NK-92 (cell line): ENCODE measurements around the gene SLC16A3.
"Not testable (repeated sequence)": the region's sequence is repeated elsewhere in the genome, so short reads cannot be mapped to it uniquely, and the experiment has no call there.

Experiments
- DNase-seq: peaks from one replicate; lab custom pipeline; 2025; ENCODE audit not compliant: unreplicated experiment; lab: John Stamatoyannopoulos, UW

Gene SLC16A3

DNA sequence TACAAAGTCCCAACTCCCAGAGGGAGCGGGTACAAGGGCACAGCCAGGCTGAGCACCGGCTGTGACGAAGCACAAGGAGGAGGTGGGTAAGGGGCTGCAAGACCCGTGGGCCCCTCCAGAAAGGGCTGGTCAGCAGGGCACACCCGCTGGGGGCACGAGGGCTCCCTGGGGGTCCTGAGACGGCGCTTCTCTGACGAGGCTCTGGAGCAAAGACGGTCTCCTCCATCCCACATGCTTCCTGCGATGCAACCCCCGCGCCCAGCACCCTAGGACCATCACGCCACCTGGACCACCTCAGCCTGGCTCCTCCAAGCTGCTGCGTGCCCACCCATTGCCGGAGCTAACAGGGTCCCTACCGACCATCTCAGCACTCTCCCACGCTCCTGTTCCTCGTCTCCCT lies 24.9 kb upstream of the SLC16A3 start:
- DNase-seq: no peak

DNA sequence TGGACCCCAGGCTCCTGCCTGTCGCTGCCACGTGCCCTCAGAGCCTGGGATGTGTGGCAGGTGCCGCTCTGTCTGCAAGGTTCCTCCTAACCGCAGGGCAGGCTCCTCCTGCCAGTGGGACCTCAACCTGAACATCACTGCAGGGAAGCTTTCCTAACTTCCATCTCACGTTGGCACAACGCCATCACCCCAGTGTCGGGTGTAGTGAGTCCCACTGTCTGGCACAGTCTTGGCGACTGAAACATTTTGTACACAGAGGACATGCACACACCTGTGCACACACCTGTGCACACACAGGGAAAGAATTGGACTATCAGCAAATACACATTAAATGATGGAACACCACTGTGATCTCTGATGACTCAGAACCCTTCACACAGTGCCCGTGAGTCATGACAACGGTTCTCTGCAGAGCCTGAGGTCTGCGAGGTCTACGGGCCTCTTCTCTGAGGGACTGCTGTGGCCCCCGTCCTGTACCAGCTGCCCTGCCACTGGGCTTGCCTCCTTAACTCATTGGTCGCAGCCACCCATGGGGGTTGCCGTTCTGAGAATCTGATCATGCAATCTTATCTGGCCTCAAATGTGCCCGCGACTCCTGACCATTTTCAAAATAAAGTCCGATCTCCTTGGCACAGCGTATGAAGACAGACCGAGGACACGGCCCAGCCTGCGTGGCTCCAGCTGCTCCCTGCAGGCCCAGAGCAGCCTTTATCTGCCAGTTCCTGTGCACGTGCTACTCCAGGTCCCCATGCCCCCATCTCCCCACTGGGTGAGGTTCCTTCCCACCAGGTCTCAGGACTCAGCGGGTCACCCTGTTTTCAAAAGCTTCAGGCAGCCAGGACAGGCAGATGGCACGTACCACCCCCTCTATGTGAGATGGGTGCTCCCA lies 23.8 kb upstream of the SLC16A3 start:
- no peak for DNase-seq

DNA sequence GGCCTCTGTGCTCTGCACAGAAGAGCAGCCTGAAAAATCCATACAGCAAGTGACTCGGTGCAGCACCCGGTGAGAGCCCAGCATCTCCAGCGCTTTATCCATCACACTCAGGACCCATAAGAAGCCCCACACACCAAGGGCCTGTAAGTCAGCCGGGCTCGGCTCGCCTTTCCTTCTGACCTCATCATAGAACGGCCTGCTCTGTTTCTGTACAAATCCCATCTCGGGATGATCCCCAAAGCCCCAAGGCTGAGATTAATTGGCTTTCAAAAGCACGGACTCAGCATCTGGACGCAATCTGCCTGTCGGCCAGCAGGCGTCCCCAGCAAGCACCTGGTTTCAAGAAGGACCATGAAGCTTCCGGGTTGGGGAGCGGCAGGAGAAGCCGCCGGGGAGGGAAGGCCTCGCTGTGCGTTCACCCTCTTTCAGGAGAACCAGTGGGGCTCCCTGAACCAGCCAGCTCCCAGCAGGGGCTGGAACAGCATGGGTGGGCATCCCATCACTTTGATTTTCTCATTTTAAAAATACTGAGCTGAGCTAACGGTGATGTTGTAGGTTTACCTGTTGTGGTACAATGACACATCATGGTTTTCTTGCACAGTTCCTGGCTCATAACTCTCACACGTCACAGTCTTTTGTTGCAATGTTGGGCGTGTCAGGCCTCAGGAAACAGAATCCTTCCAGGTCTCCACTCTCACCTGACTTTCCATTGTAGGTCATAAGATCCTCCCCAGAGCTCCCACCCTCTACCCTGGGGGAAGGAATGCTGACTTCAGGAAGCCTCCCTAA lies 22.9 kb upstream of the SLC16A3 start:
- no peak for DNase-seq

DNA sequence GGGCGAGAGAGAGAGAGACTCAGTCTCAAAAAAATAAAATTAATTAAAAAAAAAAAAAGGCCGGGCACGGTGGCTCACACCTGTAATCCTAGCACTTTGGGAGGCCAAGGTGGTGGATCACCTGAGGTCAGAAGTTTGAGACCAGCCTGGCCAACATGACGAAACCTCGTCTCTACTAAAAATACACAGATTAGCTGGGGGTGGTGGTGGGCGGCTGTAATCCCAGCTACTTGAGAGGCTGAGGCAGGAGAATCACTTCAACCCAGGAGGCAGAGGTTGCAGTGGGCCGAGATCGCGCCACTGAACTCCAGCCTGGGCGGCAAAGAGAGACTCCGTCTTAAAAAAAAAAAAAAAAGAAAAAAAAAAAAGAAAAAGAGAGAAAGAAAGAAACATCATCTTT lies 18.2 kb upstream of the SLC16A3 start:
- not testable (repeated sequence) for DNase-seq

DNA sequence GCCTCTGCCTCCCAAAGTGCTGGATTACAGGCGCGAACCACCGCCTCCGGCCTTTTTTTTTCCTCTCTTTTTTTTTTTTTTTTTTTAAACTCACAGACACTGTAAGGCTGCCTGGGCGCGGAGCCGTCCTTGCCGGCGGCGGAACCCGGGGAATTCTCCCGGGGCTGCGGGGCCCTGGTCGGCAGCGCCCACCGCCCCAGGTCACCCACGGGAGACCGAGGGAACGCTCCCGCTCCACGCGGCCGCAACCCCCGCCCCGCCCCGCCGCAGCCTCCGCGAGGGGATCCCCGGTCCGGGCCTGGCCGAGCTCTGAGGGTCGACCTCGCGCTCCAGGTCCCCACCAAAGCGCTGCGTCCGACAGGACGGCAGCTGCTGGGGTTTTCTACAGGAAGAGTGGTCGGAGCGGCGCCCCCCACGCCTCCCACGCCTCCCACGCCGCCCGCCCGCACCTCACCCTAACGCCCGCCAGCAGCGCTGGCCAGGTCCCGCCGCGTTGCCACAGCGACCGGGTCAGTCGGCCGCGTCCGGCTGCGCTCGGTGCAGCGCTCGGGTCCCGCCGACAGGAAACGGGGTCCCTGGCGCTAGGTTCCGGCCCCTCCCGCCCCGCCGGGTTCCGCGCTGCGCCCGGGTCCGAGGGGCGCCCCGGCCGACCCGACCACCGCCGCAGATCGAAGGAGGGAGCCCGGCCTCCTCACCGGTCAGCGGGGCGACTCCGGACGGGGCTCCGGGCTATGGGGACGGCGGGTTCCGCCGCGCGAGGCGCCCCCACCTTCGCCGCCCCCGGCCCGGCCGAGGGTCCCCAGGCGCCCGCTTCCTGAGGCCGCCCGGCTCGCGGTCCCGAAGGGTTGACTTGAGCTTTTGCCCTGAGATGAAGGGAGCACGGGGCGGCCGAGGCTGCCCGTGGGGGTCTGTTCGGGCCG lies 16.3 kb upstream of the SLC16A3 start, which contains the start of gene CCDC57:
Gene CCDC57 (minus strand): TSS at position 512 of the 920 bp plus-strand sequence. CDS start 10,898 bp downstream, outside the sequence.
- DNase-seq: no peak

- DNase-seq: no peak
Observed at GRCh38 chr17:82213251-82214011, 15.4 kb upstream of the SLC16A3 start.

DNA sequence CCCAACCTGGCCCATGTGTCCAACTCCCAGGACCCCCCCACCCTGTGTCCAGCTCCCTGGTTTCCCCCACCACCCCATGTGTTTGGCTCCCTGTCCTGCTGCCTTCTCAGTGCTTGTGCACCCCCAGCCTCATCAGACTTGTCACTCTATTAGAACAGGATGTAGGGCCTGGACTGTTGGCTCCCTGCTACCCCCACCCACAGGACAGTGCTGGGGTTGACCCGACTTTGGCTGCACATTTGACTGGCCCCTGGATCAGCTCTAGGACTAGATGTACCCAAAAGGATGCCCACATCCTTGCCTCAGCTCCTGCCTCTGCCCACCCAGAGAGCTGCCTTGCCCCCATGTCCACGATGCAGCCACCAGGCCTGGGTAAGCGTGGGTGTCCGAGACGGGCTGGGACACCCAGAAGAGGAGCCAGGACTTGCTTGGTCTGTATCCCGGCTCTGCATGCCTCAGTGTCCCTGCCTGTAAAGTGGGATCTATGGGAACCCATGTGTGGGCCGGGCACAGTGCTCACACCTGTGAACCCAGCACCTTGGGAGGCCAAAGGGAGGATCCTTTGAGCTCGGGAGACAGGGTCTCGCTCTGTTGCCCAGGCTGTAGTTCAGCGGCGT lies 14.7 kb upstream of the SLC16A3 start:
- no peak for DNase-seq

- DNase-seq: no peak
Observed at GRCh38 chr17:82215095-82215971, 13.5 kb upstream of the SLC16A3 start.

DNA sequence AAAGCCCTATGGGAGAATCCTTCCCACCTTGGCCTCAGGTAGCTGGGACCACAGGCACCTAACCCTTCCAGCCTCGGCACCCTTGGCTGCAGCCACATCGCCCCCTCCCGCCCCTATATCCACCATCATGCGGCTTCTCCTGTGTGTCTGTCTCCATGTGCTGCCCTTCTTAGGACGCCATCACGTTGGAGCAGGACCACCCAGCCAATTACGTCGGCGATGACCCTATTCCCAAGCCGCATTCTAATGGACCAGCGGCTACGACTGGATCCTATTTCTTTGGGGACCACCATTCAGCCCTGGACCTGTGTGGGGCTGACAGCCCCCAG lies 12.9 kb upstream of the SLC16A3 start:
- no peak for DNase-seq

DNA sequence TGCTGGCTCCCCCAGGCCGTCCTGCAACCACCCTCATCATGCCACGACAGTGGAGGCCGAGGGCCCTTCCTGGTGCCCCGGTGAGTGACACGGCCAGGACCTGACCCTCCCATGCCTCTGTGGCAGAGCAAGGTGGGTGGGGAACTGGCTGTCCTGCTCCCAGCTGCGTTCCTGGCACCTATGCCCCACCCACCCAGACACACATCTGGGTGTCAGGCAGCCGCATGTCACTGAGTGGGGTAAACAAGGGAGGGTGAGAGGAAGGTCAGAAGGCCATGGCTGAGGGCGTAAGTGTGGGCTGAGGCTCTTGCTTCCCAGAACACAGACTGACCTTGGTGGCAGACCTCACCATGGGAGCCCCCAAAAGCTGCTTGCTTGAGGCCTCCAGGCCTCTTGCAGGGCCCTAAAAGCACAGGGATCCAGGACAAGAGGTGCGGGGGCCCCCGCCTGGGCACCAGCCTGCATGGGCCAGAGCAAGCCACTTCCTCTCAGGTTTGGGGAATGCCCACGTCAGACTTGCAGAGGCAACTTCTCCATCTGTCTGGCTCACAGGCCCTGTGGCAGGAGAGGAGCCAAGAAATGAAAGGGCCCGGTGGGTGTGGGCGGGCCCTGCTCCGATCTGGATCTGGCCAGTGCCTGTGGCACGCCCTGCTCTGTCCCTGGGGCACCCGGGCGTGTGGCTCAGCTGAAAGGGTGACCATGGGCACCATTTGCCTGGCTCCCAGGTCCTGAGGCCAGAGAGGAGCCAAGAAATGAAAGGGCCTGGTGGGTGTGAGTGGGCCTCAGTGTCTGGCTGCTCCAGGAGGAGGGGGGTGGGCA lies 12.3 kb upstream of the SLC16A3 start:
- DNase-seq: no peak

GRCh38 chr17:82217120-82217529 lies 11.7 kb upstream of the SLC16A3 start:
- no peak for DNase-seq

DNA sequence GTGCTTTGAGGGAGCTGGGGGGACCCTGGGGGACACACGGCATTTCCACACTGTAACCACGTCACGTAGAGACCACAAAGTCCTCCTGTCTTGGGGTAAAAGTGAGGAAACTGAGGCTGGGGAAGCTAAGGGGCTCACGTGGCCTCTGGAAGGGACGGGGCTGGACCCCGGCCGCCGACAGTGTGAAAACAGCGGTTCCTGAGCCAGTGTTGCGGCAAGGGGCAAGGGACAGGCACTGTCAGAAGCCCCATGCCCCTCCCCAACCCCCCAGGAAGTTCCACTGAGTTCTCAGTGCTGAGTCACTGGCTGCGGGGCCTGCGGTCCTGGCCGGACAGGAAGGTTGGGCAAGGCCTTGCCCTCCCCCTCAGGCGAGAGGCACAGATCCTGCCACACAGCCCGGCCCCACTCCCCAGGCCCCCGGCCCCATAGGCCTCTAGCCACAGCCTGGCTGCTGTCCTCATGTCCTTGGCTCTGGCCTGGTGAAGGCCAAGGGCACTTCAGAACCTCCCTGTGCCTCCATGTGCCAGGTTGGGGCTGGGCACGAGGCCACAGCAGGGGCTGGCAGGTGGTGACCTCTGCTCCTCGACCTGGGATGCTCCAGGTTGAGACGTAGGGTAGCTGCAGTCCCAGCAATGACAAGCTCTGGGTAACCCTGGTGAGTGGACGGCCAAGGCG lies 11.2 kb upstream of the SLC16A3 start:
- DNase-seq: no peak

- no peak for DNase-seq
Observed at GRCh38 chr17:82218349-82219075, 10.3 kb upstream of the SLC16A3 start.

DNA sequence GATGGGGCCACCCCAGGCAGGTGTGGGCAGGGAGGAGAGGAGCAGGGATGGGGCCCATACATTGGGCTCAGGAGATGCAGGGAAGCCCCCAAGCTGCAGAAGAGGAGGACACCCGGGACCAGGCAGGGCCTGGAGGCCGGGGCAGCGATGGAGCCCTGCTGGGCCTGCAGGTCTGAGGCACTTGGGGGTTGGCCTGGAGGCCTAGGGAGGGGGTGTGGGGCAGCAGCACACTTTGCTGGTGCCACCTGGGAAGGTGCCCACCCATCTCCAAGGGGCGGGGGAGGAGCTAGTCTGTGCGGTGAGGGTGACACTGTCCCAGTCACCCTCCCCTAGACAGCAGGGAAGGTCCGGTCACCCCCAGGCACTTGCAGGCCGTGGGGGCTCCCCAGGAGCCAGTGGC lies 9.8 kb upstream of the SLC16A3 start:
- DNase-seq: no peak

- no peak for DNase-seq
Observed at GRCh38 chr17:82219753-82220709, 8.8 kb upstream of the SLC16A3 start.
